Stimulated activated CD4-positive, alpha-beta T cell treated with anti-CD3 and anti-CD28 coated beads, Interleukin-1b, Interleukin-23, amount 100 ng/mL, for 1 hour (primary cell): ENCODE measurements around the gene THOC2.
"Not testable (repeated sequence)": the region's sequence is repeated elsewhere in the genome, so short reads cannot be mapped to it uniquely, and the experiment has no call there.

Experiments used
- DNase-seq, 2 donors: peaks; one replicate each; pipeline ENCODE4 v3.0.0-alpha.2; 2020; ENCODE audit warnings: low read depth in 2 of 2

The THOC2 gene

DNA sequence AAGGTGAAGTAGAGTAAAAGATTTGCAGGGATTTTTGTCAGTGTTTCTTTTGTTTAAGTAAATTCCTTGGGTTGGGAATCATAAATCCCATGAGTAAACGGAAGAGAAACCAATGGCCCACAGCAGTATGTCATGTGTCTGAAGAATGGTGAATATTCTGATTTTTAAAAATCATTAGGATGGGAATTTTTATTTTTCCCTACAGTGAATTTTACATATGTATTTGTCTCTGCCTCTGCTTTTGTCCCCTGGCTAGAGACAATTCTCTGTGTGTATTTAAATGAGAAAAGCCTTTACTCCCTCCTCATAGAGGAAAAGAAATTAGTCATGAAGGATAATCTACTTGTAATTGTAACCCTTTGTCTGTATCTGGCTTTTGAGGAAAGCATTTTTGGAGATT lies 152.1 kb downstream of the THOC2 start:
- no peak for DNase-seq

DNA sequence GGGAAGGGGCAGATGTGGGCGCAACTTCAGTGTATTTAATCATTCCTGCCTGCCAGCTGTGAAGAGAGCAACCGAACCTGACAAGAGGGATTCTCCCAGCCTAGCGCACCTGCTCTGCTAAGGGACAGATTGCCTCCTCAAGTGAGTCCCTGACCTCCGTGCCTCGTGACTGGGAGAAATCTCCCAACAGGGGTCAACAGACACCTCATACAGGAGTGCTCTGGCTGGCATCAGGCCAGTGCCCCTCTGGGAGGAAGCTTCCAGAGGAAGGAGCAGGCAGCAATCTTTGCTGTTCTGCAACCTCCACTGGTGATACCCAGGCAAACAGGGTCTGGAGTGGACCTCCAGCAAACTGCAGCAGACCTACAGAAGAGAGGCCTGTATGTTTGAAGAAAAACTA lies 158.8 kb downstream of the THOC2 start:
- DNase-seq: not testable (repeated sequence)

DNA sequence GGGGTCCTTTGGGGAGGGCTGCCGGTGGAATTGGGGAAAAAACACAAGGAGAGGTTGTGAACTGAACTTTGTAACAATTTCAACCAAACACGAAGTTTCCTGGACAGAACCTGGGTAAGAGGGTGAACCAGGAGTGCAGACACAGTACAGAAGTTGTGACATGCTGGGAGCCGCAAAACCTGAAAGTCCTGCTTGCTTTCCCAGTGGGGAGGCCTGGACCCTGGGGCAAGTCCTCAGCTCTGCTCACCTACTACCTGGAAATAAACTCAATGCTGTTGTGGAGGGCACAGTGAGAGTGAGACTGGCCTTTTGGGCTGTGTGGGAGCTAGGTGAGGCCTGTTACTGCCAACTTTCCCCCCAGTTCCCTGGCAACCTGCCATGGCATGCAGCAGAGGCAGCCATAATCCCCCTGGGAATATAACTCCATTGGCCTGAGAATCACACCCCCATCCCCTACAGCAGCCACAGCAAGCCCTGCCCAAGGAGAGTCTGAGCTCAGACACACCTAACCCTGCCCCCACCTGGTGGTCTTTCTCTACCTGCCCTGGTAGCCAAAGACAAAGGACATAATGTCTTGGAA lies 162.8 kb downstream of the THOC2 start:
- DNase-seq: no peak

DNA sequence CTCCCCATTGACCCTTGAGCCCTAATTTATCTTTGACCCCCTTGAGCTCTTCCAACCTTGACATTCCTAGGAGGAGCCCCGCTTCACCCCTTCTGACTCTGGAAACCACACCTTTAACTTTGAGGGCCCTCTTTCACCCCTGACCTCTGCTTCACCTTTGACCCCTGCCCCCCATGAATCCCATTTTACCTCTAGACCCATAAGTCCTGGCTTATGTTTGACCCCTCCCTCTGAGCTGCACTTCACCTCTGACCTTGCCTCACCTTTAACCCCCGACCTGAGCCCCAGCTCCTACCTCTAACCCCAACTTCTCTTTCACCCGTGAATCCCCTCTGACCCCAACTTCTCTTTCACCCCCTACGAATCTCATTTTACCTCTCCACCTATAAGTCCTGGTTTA lies 169.7 kb downstream of the THOC2 start:
- no peak for DNase-seq

DNA sequence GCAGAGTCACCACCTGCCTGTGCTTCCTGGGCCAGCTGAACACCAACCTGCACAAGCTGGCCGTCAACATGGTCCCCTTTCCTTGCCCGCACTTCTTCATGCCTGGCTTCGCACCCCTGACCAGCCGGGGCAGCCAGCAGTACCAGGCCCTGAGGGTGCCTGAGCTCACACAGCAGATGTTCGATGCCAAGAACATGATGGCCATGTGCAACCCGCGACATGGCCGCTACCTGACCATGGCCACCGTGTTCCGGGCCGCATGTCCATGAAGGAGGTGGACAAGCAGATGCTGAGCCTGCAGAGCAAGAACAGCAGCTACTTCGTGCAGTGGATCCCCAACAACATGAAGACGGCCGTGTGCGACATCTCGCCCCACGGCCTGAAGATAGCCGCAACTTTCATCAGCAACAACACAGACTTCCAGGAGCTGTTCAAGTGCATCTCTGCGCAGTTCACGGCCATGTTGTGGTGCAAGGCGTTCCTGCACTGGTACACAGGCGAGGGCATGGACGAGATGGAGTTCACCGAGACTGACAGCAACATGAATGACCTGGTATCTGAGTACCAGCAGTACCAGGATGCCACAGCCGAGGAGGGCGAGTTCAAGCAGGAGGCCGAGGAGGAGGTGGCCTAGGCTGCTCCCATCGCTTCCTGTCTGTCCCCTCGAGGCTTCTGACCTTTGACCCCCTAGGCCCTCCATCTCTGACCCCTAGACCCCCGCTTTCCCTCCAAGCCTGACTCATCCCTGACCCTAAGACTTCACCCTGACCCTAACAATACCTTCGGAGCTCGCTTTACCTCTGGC lies 170.3 kb downstream of the THOC2 start:
- no peak for DNase-seq

DNA sequence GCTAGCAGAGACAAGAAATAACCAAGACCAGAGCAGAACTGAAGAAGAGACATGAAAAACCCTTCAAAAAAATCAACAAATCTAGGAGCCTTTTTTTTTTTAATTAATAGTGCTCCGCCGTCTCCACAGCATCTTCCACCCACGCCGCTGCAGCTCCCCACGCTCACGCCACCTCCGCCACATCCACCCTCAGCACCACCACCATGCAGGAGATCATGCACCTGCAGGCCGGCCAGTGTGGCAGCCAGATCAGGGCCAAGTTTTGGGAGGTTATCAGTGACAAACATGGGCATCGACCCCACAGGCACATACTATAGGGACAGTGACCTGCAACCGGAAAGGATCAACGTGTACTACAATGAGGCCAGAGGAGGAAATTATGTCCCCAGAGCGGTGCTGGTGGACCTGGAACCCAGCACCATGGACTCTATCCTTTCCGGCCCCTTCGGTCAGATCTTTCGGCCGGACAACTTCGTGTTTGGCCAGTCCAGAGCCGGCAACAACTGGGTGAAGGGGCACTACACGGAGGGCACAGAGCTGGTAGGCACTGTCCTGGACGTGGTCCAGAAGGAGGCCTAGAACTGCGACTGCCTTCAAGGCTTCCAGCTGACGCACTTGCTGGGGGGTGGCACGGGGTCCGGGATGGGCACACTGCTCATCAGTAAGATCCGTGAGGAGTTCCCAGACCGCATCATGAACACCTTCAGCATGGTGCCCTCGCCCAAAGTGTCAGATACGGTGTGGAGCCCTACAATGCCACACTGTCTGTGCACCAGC lies 171.2 kb downstream of the THOC2 start:
- DNase-seq: no peak

DNA sequence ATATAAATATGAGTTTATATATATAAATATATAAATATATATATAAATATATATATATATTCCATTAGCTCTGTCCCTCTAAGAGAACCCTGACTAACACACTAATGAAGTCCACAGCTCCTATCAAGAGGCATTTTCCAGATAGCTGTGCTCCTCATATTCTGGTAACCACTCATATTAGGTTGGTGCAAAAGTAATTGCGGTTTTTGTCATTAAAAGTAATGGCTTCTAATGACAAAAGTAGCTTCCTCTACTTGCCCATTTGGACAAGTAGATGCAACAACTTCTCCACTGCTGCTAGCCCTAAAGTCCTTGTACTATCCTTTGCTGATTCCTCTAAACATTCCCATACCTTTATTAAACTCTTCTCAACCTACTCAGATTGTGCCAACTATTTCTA lies 182.0 kb downstream of the THOC2 start:
- no peak for DNase-seq
